Left colon (tissue), 2 donors: ENCODE data around the gene DCAF5. TPM values are rescaled to one million over a fixed set of nuclear protein-coding genes. Genes with fewer than 3 reads are reported as not detected.
"Not testable (repeated sequence)": the region's sequence is repeated elsewhere in the genome, so short reads cannot be mapped to it uniquely, and the experiment has no call there.

Experiments
- ATAC-seq: fragments of 200-7000 bp; cut with Tn5 transposase; one replicate; pipeline ENCODE4 v1.9.1; 2020; ENCODE audit warnings: mild to moderate bottlenecking, moderate library complexity
- DNase-seq, 2 donors: peaks; one replicate each; pipeline ENCODE4 v3.0.0-alpha.2; 2020
- intact Hi-C, 2 donors: fragments of 100-400 bp; cut with DNase I in 1 of 2; cut with micrococcal nuclease in 1 of 2; formaldehyde crosslinking; loops; one replicate each; pipeline versions ENCODE4 v1.11.2 to v1.14.0; 2022; cut with DNase I, micrococcal nuclease
- long read RNA-seq: library from polyadenylated mRNA; unstranded; transcript quantifications from one replicate; pipeline ENCODE4 v2.0.0, GENCODE V29; 2021
- total RNA-seq, 2 donors: library from RNA; stranded (reverse); fragmentation: NEBNext Ultra II Directional; extraction: Animal tissue kit (Norgen Biotek cat#: 25700); gene quantifications; one replicate each; pipeline ENCODE4 v1.2.1, GENCODE V29; 2021
- donor health status: DM: no; HTN: no; CAD: no.
- donor health status: DM: yes; HTN: yes; CAD: no.

Gene DCAF5, protein sequence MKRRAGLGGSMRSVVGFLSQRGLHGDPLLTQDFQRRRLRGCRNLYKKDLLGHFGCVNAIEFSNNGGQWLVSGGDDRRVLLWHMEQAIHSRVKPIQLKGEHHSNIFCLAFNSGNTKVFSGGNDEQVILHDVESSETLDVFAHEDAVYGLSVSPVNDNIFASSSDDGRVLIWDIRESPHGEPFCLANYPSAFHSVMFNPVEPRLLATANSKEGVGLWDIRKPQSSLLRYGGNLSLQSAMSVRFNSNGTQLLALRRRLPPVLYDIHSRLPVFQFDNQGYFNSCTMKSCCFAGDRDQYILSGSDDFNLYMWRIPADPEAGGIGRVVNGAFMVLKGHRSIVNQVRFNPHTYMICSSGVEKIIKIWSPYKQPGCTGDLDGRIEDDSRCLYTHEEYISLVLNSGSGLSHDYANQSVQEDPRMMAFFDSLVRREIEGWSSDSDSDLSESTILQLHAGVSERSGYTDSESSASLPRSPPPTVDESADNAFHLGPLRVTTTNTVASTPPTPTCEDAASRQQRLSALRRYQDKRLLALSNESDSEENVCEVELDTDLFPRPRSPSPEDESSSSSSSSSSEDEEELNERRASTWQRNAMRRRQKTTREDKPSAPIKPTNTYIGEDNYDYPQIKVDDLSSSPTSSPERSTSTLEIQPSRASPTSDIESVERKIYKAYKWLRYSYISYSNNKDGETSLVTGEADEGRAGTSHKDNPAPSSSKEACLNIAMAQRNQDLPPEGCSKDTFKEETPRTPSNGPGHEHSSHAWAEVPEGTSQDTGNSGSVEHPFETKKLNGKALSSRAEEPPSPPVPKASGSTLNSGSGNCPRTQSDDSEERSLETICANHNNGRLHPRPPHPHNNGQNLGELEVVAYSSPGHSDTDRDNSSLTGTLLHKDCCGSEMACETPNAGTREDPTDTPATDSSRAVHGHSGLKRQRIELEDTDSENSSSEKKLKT
- 10 to 100 TPM; 38.6 to 42.3 TPM for total RNA-seq
- long read RNA-seq, full-length matches to known transcripts, result 9 of 30 reads
- long read RNA-seq, partial matches to known transcripts, result 1 of 30 reads
- long read RNA-seq, other reads (novel, unspliced or antisense), result 20 of 30 reads

DNA sequence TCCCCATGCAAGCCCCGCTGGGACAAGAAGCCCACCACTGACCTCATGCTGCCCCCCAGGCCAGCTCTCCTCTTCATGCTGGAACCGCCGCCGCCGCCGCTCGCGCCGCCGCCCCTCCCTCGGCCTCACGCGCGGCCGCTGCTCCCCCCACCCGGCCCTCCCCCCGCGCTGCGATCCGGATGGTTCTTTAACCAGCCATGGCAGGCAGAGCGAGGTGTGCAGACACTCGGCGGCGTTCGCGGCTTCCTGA, at the start of gene DCAF5:
DCAF5 (minus strand) TSS at position 218 of the 250 bp plus-strand sequence; CDS start at position 77, 141 bp downstream.
- DNase-seq (peak in 1 of 2 donors; percentile 94), ATAC-seq (no peak)
- intact Hi-C loops, result no loop called here

GRCh38 chr14:69199786-69200185, 46.9 kb upstream of the DCAF5 start:
- no peak for DNase-seq
- intact Hi-C loops, result no loop called here
- peak; percentile 92 for ATAC-seq

DNA sequence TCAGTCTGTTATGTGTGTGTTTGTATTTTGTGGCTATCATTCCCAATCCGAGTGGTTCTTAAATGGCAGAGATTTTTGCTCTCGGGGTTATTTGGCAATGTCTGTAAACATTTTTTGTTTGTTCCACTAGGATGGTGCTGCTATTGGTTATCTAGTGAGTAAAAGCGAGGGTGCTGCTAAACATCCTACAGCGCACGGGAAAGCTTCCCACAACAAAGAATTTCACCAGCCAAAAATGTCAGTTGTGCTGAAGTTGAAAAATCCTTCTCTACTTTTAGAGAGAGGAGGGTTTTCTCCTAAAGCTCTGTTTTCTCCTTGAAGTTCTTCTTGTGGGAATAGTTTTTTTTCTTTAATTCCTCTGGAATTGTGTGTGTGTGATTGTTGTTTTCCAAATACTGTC, 40.8 kb upstream of the DCAF5 start:
- intact Hi-C loops, result no loop called here
- no peak for DNase-seq
- no peak for ATAC-seq

DNA sequence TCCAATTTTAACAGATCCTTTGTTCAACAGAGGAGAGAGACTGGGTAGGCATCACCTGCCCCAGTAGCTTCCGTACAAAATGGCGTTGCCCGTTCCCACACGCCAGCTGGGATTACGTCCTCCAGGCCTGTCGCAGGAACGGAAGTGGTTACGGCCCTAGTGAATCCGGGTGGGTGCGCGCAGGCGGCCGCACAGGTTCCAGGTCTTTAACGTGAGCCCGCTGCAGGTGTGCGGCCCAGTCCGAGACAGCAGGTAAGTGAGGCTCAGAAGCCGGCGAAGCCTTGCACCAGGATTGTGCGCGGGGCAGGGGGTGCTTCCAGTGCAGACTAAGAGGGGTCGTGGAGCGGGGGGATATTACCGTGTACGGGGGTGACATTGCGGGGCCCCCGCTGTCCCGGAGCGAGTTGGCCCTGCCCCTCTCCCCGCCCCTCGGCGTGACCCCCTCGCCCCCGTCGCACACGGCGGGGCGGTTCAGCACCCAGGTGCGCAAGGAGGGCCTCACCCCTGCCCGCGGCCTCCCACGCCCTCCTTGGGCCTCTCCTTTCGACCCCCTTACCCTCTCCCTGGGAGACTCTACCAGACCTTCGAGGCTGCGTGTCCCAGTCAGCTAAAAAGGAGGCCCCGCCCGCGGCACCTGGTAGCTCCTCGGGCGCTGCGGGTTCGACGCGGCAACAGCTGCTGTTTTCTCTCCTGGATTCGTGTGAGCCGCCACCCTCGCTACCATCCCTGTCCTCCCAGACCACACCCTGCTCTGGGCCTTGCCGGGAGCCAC, 38.6 kb upstream of the DCAF5 start, which contains the start of gene EXD2:
EXD2 (plus strand) TSS at position 159 of the 772 bp plus-strand sequence. CDS start 17,973 bp downstream, outside the sequence.
- intact Hi-C loops, result no loop called here
- peak; percentile 91 to 92 for DNase-seq
- peak; percentile 96 for ATAC-seq

GRCh38 chr14:69190191-69190590, 37.3 kb upstream of the DCAF5 start:
- DNase-seq (no peak), ATAC-seq (no peak)
- intact Hi-C loops, result no loop called here

GRCh38 chr14:69183735-69184134, 30.8 kb upstream of the DCAF5 start:
- ATAC-seq (peak; percentile 32), DNase-seq (no peak)
- intact Hi-C loops, result no loop called here

DNA sequence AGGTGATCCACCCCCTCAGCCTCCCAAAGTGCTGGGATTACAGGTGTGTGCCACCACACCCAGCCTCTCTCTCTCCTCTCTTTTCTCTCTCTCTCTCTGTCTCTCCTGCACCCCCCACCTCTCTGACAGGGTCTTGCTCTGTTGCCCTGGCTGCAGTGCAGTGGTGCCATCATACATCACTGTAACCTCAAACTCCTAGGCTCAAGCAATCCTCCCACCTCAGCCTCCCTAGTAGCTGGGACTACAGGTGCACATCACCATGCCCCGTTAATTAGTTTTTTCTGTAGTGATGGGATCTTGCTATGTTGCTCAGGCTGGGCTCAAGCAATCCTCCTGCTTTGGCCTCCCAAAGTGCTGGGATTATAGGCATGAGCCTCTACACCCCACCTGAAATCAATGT, 29.7 kb upstream of the DCAF5 start:
- intact Hi-C loops, ATAC-seq, DNase-seq: not testable (repeated sequence)

GRCh38 chr14:69181491-69181890, 28.6 kb upstream of the DCAF5 start:
- intact Hi-C loops, result no loop called here
- no peak for DNase-seq
- no peak for ATAC-seq

- intact Hi-C loops, result no loop called here
- ATAC-seq, result no peak
- DNase-seq, result no peak
These were observed 22.2 kb upstream of the DCAF5 start for GRCh38 chr14:69175130-69175529.

DNA sequence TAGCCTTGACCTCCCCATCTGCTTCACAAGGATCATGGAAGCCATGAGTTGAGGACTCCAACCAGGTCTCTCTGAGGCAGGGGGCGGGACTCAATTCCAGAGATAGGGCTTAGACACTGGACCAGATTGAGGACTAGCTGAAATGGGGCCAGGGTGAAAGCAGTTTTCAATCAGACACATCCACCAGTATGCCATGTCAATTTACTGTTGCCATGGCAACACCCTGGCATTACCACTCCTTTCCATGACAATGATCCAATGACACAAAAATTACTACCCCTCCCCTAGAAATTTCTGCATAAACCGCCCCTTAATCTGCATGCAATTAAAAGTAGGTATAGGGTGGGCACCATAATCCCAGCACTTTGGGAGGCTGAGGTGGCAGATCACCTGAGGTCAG, 18.6 kb upstream of the DCAF5 start:
- DNase-seq (no peak), ATAC-seq (no peak)
- intact Hi-C loops, result no loop called here

DNA sequence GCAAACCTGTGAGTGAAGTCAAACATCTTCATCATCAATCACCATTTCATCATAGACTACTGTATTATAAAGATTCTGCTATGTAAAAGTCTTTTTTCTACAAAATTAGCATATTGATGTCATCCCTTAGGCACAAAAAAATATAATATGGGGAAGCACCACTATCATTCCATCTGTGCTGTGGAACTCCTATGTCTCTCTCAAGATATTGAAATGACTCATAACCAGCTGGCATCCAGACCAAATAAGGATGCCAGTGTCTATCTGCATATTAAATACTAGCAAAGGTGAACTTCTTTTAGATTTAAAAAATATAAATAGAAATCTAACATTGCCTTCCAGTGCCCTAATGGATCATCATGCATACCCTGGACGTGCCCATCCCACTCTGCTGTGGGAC, 17.9 kb upstream of the DCAF5 start:
- ATAC-seq (no peak), DNase-seq (no peak)
- intact Hi-C loops, result no loop called here

DNA sequence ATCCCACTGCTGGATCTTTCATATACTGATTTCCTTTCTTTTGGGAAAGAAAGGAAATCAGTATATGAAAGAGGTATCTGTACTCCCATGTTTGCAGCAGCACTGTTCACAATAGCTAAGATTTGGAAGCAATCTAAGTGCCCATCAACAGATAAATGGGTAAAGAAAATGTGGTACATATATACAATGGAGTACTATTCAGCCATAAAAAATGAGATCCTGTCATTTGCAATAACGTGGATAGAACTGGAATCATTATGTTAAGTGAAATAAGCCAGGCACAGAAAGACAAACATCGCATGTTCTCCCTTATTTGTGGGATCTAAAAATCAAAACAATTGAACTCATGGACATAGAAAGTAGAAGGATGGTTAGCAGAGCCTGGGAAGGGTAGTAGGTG, 12.9 kb upstream of the DCAF5 start:
- intact Hi-C loops, ATAC-seq, DNase-seq: not testable (repeated sequence)

DNA sequence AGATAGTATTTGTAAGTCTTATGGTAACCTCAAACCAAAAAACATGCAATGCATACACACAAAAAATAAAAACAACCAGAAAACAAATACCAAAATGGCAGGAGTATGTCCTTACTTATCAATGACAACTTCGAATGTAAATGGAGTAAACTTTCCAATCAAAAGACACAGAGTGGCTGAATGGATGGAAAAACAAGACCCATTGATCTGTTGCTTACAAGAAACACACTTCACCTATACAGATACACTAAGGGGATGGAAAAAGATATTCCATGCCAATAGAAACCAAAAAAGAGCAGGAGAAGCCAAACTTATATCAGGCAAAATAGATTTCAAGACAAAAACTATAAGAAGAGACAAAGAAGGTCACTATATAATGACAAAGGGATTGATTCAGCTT, 8.7 kb upstream of the DCAF5 start:
- DNase-seq, result no peak
- no peak for ATAC-seq
- intact Hi-C loops, result no loop called here

DNA sequence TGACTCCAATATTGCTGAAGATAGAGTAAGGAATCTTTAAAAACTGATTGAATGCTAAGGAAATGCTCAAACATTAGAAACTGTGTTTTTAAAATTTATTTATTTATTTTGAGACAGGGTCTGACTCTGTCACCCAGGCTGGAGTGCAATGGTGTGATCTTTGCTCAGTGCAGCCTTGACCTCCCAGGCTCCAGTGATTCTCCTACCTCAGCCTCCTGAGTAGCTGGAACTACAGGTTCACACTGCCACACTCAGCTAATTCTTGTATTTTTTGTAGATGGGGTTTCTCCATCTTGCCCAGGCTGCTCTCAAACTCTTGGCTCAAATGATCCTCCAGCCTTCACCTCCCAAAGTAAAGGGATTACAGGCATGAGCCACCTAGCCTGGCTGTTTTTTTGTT, 3.3 kb upstream of the DCAF5 start:
- ATAC-seq, result no peak
- no peak for DNase-seq
- intact Hi-C loops, result no loop called here

DNA sequence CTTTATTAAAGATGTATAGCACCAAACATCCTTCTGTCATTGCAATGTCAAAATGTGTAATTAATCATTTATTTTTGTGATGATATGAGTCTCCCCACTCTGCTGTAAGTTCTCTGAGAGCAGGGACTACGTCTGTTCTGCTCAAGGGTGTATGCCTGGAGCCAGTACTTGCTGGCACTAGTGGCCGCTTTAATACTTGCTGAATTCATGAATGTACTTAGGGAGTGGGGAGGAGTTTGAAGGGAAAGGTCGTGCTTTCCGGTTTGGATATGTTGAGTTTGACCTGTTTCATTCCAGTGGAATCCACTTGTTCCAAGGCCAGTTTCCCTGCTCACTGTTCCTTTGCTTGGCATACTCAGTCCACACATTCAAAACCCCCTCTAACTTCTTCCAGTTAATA, 1.9 kb upstream of the DCAF5 start:
- DNase-seq (no peak), ATAC-seq (no peak)
- intact Hi-C loops, result no loop called here

DNA sequence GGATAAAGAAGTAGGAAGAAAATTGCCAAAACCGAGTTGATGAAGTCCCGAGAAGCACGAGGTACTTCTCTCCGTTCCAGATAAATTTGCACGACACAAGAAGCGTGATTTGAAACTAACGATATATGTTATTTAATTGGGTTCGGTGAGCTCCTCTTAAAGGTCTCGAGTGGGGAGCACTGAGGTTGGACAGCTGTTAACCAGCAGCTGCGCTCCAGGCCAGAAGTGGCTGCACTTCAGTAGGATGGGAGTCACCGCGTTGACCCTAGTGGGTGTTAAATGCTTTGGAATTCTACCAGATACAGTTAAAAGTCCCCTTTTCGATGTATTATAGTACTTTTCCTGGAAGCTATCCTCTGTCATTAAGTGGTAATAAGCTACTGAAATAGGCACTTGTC, 953 bp upstream of the DCAF5 start:
- intact Hi-C loops, result no loop called here
- DNase-seq (peak; percentile 32 to 33), ATAC-seq (no peak)

GRCh38 chr14:69153152-69153872, 393 bp upstream of the DCAF5 start:
- ATAC-seq (peak; percentile 92), DNase-seq (peak in 1 of 2 donors; percentile 97)
- intact Hi-C loops, result no loop called here

DNA sequence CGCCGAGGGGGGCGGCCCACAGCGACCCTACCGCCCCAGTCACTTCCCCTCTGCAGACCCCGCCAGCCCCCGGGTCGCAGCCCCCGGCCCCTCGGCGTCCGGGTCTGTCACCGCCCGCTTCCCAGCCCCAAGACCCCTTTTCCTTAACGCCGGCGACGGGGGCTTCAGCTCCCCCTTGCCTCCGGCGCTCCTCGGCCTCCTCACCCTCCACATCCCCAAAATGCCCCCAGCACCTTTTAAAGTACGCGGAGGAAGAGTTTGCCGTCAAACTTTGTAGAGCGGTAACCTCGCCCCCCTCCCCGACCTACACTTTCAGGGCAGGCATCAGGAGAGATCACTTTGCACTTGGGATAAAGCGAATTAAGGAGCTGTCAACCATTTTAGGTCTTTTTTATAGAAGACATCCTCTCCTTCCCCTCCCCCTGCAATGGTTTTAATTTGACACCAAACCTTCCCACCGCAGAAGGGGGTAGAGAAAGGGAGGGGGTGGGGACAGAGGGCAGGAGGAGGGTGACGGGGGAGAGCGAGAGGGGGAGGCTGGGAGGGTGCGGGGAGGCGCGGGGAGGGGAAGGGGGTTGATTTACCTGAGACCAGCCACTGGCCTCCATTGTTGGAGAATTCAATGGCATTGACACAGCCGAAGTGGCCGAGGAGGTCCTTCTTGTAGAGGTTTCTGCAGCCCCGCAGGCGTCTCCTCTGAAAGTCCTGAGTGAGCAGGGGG, 578 bp downstream of the DCAF5 start:
- peak; percentile 35 for DNase-seq
- peak; percentile 31 for ATAC-seq
- intact Hi-C loops, result no loop called here
